Measurements from ENCODE around the gene JAG1.

JAG1 gene

GRCh38 chr20:10644458-10645204, 29.2 kb downstream of the JAG1 start:
- no peak overlapping the region for H3K4me3 ChIP-seq (ENCODE audit: low read depth, low read length)
- H2AFZ ChIP-seq = no peak overlapping the region
- peak overlapping the region; percentile 39 for H3K27ac ChIP-seq
- H3K36me3 ChIP-seq (ENCODE audit: control insufficient read depth, insufficient read depth, low read length) = no peaks in the 10 kb centered on the region
- peaks cover under 1% of the 10 kb centered on the region for H3K79me2 ChIP-seq
- H3K4me2 ChIP-seq (ENCODE audit: low read length) = no peak overlapping the region
- TF ChIP-seq CTCF (IDR thresholded peaks at IDR 0.05) = no peak
- no peaks in the 10 kb centered on the region for H3K9me3 ChIP-seq (ENCODE audit: control insufficient read depth, low read length)
- H3K9ac ChIP-seq = no peak overlapping the region
- H3K4me1 ChIP-seq = peaks cover 26% of the 10 kb centered on the region
- no peaks in the 10 kb centered on the region for H3K27me3 ChIP-seq (ENCODE audit: control insufficient read depth, insufficient read depth, low read length)

GRCh38 chr20:10643560-10643873, 30.3 kb downstream of the JAG1 start:
- no peaks in the 10 kb centered on the region for H3K27me3 ChIP-seq (ENCODE audit: control insufficient read depth, insufficient read depth, low read length)
- no peak overlapping the region for H3K9ac ChIP-seq
- H3K9me3 ChIP-seq (ENCODE audit: control insufficient read depth, low read length) = no peaks in the 10 kb centered on the region
- peak overlapping the region; percentile 3 for H3K27ac ChIP-seq
- no peak overlapping the region for H3K4me2 ChIP-seq (ENCODE audit: low read length)
- TF ChIP-seq CTCF (IDR thresholded peaks at IDR 0.05) = no peak
- no peak overlapping the region for H3K4me3 ChIP-seq (ENCODE audit: low read depth, low read length)
- no peaks in the 10 kb centered on the region for H3K36me3 ChIP-seq (ENCODE audit: control insufficient read depth, insufficient read depth, low read length)
- no peaks in the 10 kb centered on the region for H3K79me2 ChIP-seq
- peaks cover 29% of the 10 kb centered on the region for H3K4me1 ChIP-seq
- no peak overlapping the region for H2AFZ ChIP-seq

- H3K9ac ChIP-seq = no peak overlapping the region
- no peak for TF ChIP-seq CTCF (IDR thresholded peaks at IDR 0.05)
- no peaks in the 10 kb centered on the region for H3K79me2 ChIP-seq
- no peak overlapping the region for H2AFZ ChIP-seq
- H3K9me3 ChIP-seq (ENCODE audit: control insufficient read depth, low read length) = no peaks in the 10 kb centered on the region
- H3K27me3 ChIP-seq (ENCODE audit: control insufficient read depth, insufficient read depth, low read length) = no peaks in the 10 kb centered on the region
- H3K4me1 ChIP-seq = peaks cover 29% of the 10 kb centered on the region
- peak overlapping the region; percentile 3 for H3K27ac ChIP-seq
- H3K4me3 ChIP-seq (ENCODE audit: low read depth, low read length) = no peak overlapping the region
- no peaks in the 10 kb centered on the region for H3K36me3 ChIP-seq (ENCODE audit: control insufficient read depth, insufficient read depth, low read length)
- H3K4me2 ChIP-seq (ENCODE audit: low read length) = no peak overlapping the region
Observed at GRCh38 chr20:10642856-10643559, 30.8 kb downstream of the JAG1 start.

GRCh38 chr20:10641893-10642292, 31.9 kb downstream of the JAG1 start:
- TF ChIP-seq CTCF (IDR thresholded peaks at IDR 0.05) = no peak
- Histone ChIP-seq H3K27me3 (ENCODE audit: control insufficient read depth, insufficient read depth, low read length) (no peaks in the 10 kb centered on the region), H3K4me3 (ENCODE audit: low read depth, low read length) (no peak overlapping the region), H3K27ac (no peak overlapping the region), H3K9me3 (ENCODE audit: control insufficient read depth, low read length) (no peaks in the 10 kb centered on the region), H3K4me2 (ENCODE audit: low read length) (no peak overlapping the region), H3K4me1 (peaks cover 29% of the 10 kb centered on the region), H3K36me3 (ENCODE audit: control insufficient read depth, insufficient read depth, low read length) (no peaks in the 10 kb centered on the region), H2AFZ (no peak overlapping the region), H3K9ac (no peak overlapping the region), H3K79me2 (no peaks in the 10 kb centered on the region)
